ENCODE data around the gene CBX1.
"Not testable (repeated sequence)": the region's sequence is repeated elsewhere in the genome, so short reads cannot be mapped to it uniquely, and the experiment has no call there.

- not testable (repeated sequence) for TF ChIP-seq CTCF (IDR thresholded peaks at IDR 0.05; ENCODE audit: low read length); EZH2 (optimal IDR thresholded peaks at IDR 0.05; ENCODE audit: low read depth, low read length)
These were observed 33.5 kb downstream of the CBX1 start for GRCh38 chr17:48067808-48068207.
